ENCODE data around the gene IRF2BPL.

IRF2BPL gene

GRCh38 chr14:76990084-76990483 lies 38.4 kb downstream of the IRF2BPL start:
- no peak overlapping the region for H3K27ac ChIP-seq (ENCODE audit: low read length)
- H3K27me3 ChIP-seq (ENCODE audit: insufficient read depth, low read length, poor library complexity) = no peaks in the 10 kb centered on the region
- TF ChIP-seq CTCF (IDR thresholded peaks at IDR 0.05; ENCODE audit: borderline replicate concordance, extremely low read depth, low read length, poor library complexity, severe bottlenecking) = no peak
- DNase-seq = no peak
- H3K4me3 ChIP-seq (ENCODE audit: low read depth in 1 of 2, low read length in 2 of 2) = no peak overlapping the region
- no peak overlapping the region for H3K9ac ChIP-seq (ENCODE audit: low read depth, low read length)
- no peaks in the 10 kb centered on the region for H3K9me3 ChIP-seq (ENCODE audit: insufficient read depth, low read length, severe bottlenecking)
- no peaks in the 10 kb centered on the region for H4K20me1 ChIP-seq (ENCODE audit: insufficient read depth, low read length)
- no peak for ATAC-seq (ENCODE audit: insufficient read depth, low read depth)
- no peaks in the 10 kb centered on the region for H3K36me3 ChIP-seq (ENCODE audit: insufficient read depth, low read length)
- H3K4me1 ChIP-seq (ENCODE audit: insufficient read depth, low read length) = no peaks in the 10 kb centered on the region
- no peak overlapping the region for H3K4me2 ChIP-seq (ENCODE audit: insufficient read depth, low read length)
- H3K79me2 ChIP-seq (ENCODE audit: insufficient read depth, low read length) = no peaks in the 10 kb centered on the region
- no peak overlapping the region for H2AFZ ChIP-seq (ENCODE audit: low read depth, low read length)

GRCh38 chr14:76987956-76988520 lies 40.5 kb downstream of the IRF2BPL start:
- Histone ChIP-seq H3K4me1 (ENCODE audit: insufficient read depth, low read length) (no peaks in the 10 kb centered on the region), H3K9ac (ENCODE audit: low read depth, low read length) (no peak overlapping the region), H3K27me3 (ENCODE audit: insufficient read depth, low read length, poor library complexity) (no peaks in the 10 kb centered on the region), H3K9me3 (ENCODE audit: insufficient read depth, low read length, severe bottlenecking) (no peaks in the 10 kb centered on the region), H4K20me1 (ENCODE audit: insufficient read depth, low read length) (no peaks in the 10 kb centered on the region), H3K79me2 (ENCODE audit: insufficient read depth, low read length) (no peaks in the 10 kb centered on the region), H3K4me2 (ENCODE audit: insufficient read depth, low read length) (no peak overlapping the region), H3K36me3 (ENCODE audit: insufficient read depth, low read length) (no peaks in the 10 kb centered on the region), H3K4me3 (ENCODE audit: low read depth in 1 of 2, low read length in 2 of 2) (no peak overlapping the region), H2AFZ (ENCODE audit: low read depth, low read length) (no peak overlapping the region), H3K27ac (ENCODE audit: low read length) (no peak overlapping the region)
- no peak for DNase-seq
- TF ChIP-seq EZH2 (IDR thresholded peaks at IDR 0.05; ENCODE audit: borderline replicate concordance, low read depth, low read length, severe bottlenecking) (no peak), CTCF (IDR thresholded peaks at IDR 0.05; ENCODE audit: borderline replicate concordance, extremely low read depth, low read length, poor library complexity, severe bottlenecking) (no peak)
- no peak for ATAC-seq (ENCODE audit: insufficient read depth, low read depth)

GRCh38 chr14:76986231-76986565 lies 42.3 kb downstream of the IRF2BPL start:
- no peak overlapping the region for H3K27ac ChIP-seq (ENCODE audit: low read length)
- DNase-seq (no peak), ATAC-seq (ENCODE audit: insufficient read depth, low read depth) (no peak)
- no peak overlapping the region for H2AFZ ChIP-seq (ENCODE audit: low read depth, low read length)
- no peaks in the 10 kb centered on the region for H4K20me1 ChIP-seq (ENCODE audit: insufficient read depth, low read length)
- TF ChIP-seq CTCF (IDR thresholded peaks at IDR 0.05; ENCODE audit: borderline replicate concordance, extremely low read depth, low read length, poor library complexity, severe bottlenecking) (no peak), EZH2 (IDR thresholded peaks at IDR 0.05; ENCODE audit: borderline replicate concordance, low read depth, low read length, severe bottlenecking) (no peak)
- H3K36me3 ChIP-seq (ENCODE audit: insufficient read depth, low read length) = no peaks in the 10 kb centered on the region
- H3K4me3 ChIP-seq (ENCODE audit: low read depth in 1 of 2, low read length in 2 of 2) = no peak overlapping the region
- peaks cover 3% of the 10 kb centered on the region for H3K9me3 ChIP-seq (ENCODE audit: insufficient read depth, low read length, severe bottlenecking)
- H3K79me2 ChIP-seq (ENCODE audit: insufficient read depth, low read length) = no peaks in the 10 kb centered on the region
- H3K4me1 ChIP-seq (ENCODE audit: insufficient read depth, low read length) = no peaks in the 10 kb centered on the region
- no peak overlapping the region for H3K4me2 ChIP-seq (ENCODE audit: insufficient read depth, low read length)
- H3K27me3 ChIP-seq (ENCODE audit: insufficient read depth, low read length, poor library complexity) = no peaks in the 10 kb centered on the region
- H3K9ac ChIP-seq (ENCODE audit: low read depth, low read length) = no peak overlapping the region

Data from DND-41 (cell line).